ENCODE data around the gene REEP6.
A peak's percentile ranks its signal among the peaks of the same experiment; 100 is the strongest.
"Not testable (repeated sequence)": the region's sequence is repeated elsewhere in the genome, so short reads cannot be mapped to it uniquely, and the experiment has no call there.

REEP6 gene

GRCh38 chr19:1526979-1527649, 36.1 kb downstream of the REEP6 start:
- H3K4me3 Mint-ChIP-seq = no peak overlapping the region
- no peaks in the 10 kb centered on the region for H3K36me3 Mint-ChIP-seq
- no peaks in the 10 kb centered on the region for H3K9me3 Mint-ChIP-seq
- no peak for ATAC-seq
- H3K4me1 Mint-ChIP-seq = peaks cover 8% of the 10 kb centered on the region
- H3K27ac Mint-ChIP-seq = no peak overlapping the region
- peaks cover 87% of the 10 kb centered on the region for H3K27me3 Mint-ChIP-seq

- Mint-ChIP-seq H3K27ac (no peak overlapping the region), H3K27me3 (peaks cover 86% of the 10 kb centered on the region), H3K36me3 (no peaks in the 10 kb centered on the region), H3K4me3 (no peak overlapping the region), H3K9me3 (no peaks in the 10 kb centered on the region), H3K4me1 (peaks cover 8% of the 10 kb centered on the region)
- no peak for ATAC-seq
Observed at GRCh38 chr19:1527650-1528309, 36.8 kb downstream of the REEP6 start.

GRCh38 chr19:1528596-1529429, 37.8 kb downstream of the REEP6 start:
- no peak for ATAC-seq
- H3K4me1 Mint-ChIP-seq = peaks cover 8% of the 10 kb centered on the region

GRCh38 chr19:1529430-1529816, 38.4 kb downstream of the REEP6 start:
- no peak for ATAC-seq
- H3K36me3 Mint-ChIP-seq = no peaks in the 10 kb centered on the region
- no peaks in the 10 kb centered on the region for H3K9me3 Mint-ChIP-seq
- peaks cover 88% of the 10 kb centered on the region for H3K27me3 Mint-ChIP-seq
- H3K27ac Mint-ChIP-seq = no peak overlapping the region
- H3K4me3 Mint-ChIP-seq = no peak overlapping the region
- H3K4me1 Mint-ChIP-seq = peaks cover 5% of the 10 kb centered on the region

More at GRCh38 chr19:1528596-1529429, 37.8 kb downstream of the REEP6 start:
- H3K27me3 Mint-ChIP-seq = peaks cover 88% of the 10 kb centered on the region
- H3K4me3 Mint-ChIP-seq = no peak overlapping the region
- no peaks in the 10 kb centered on the region for H3K36me3 Mint-ChIP-seq
- no peak overlapping the region for H3K27ac Mint-ChIP-seq
- no peaks in the 10 kb centered on the region for H3K9me3 Mint-ChIP-seq

GRCh38 chr19:1530856-1531255, 39.9 kb downstream of the REEP6 start:
- H3K27ac Mint-ChIP-seq, ATAC-seq, H3K9me3 Mint-ChIP-seq, H3K4me3 Mint-ChIP-seq, H3K36me3 Mint-ChIP-seq, H3K4me1 Mint-ChIP-seq: not testable (repeated sequence)
- H3K27me3 Mint-ChIP-seq = peaks cover 86% of the 10 kb centered on the region

- Mint-ChIP-seq H3K27me3 (peaks cover 79% of the 10 kb centered on the region), H3K27ac (no peak overlapping the region), H3K9me3 (no peaks in the 10 kb centered on the region), H3K4me1 (no peaks in the 10 kb centered on the region), H3K4me3 (no peak overlapping the region), H3K36me3 (no peaks in the 10 kb centered on the region)
- ATAC-seq = no peak
Observed at GRCh38 chr19:1531587-1531986, 40.6 kb downstream of the REEP6 start.

GRCh38 chr19:1532003-1532402, 41.0 kb downstream of the REEP6 start:
- H3K36me3 Mint-ChIP-seq = no peaks in the 10 kb centered on the region
- H3K9me3 Mint-ChIP-seq = no peaks in the 10 kb centered on the region
- peaks cover 75% of the 10 kb centered on the region for H3K27me3 Mint-ChIP-seq
- no peak overlapping the region for H3K4me3 Mint-ChIP-seq
- no peak for ATAC-seq
- no peak overlapping the region for H3K27ac Mint-ChIP-seq
- no peaks in the 10 kb centered on the region for H3K4me1 Mint-ChIP-seq

- no peaks in the 10 kb centered on the region for H3K4me1 Mint-ChIP-seq
- no peak overlapping the region for H3K27ac Mint-ChIP-seq
- H3K9me3 Mint-ChIP-seq = no peaks in the 10 kb centered on the region
- no peak overlapping the region for H3K4me3 Mint-ChIP-seq
- peaks cover 65% of the 10 kb centered on the region for H3K27me3 Mint-ChIP-seq
- no peak for ATAC-seq
- no peaks in the 10 kb centered on the region for H3K36me3 Mint-ChIP-seq
Observed at GRCh38 chr19:1533510-1534150, 42.6 kb downstream of the REEP6 start.

- Mint-ChIP-seq H3K27ac (no peak overlapping the region), H3K36me3 (no peaks in the 10 kb centered on the region), H3K4me3 (no peak overlapping the region), H3K4me1 (no peaks in the 10 kb centered on the region), H3K9me3 (no peaks in the 10 kb centered on the region), H3K27me3 (peaks cover 55% of the 10 kb centered on the region)
- no peak for ATAC-seq
Observed at GRCh38 chr19:1534972-1535371, 44.0 kb downstream of the REEP6 start.

- H3K4me3 Mint-ChIP-seq, H3K36me3 Mint-ChIP-seq, H3K4me1 Mint-ChIP-seq, H3K9me3 Mint-ChIP-seq, ATAC-seq, H3K27ac Mint-ChIP-seq: not testable (repeated sequence)
- peaks cover 55% of the 10 kb centered on the region for H3K27me3 Mint-ChIP-seq
Observed at GRCh38 chr19:1535699-1536098, 44.7 kb downstream of the REEP6 start.

GRCh38 chr19:1538978-1539377, 48.0 kb downstream of the REEP6 start:
- no peak overlapping the region for H3K27ac Mint-ChIP-seq
- no peaks in the 10 kb centered on the region for H3K4me1 Mint-ChIP-seq
- ATAC-seq = peak; percentile 24
- H3K27me3 Mint-ChIP-seq = peaks cover 42% of the 10 kb centered on the region
- no peaks in the 10 kb centered on the region for H3K36me3 Mint-ChIP-seq
- no peaks in the 10 kb centered on the region for H3K9me3 Mint-ChIP-seq
- H3K4me3 Mint-ChIP-seq = no peak overlapping the region

GRCh38 chr19:1539749-1540148, 48.8 kb downstream of the REEP6 start:
- H3K4me3 Mint-ChIP-seq = not testable (repeated sequence)

GRCh38 chr19:1540365-1540925, 49.5 kb downstream of the REEP6 start:
- no peak for ATAC-seq
- Mint-ChIP-seq H3K27me3 (peaks cover 31% of the 10 kb centered on the region), H3K4me1 (no peaks in the 10 kb centered on the region), H3K4me3 (no peak overlapping the region), H3K27ac (no peak overlapping the region), H3K9me3 (no peaks in the 10 kb centered on the region), H3K36me3 (no peaks in the 10 kb centered on the region)

More at GRCh38 chr19:1539749-1540148, 48.8 kb downstream of the REEP6 start:
- ATAC-seq, H3K36me3 Mint-ChIP-seq, H3K9me3 Mint-ChIP-seq, H3K27ac Mint-ChIP-seq, H3K4me1 Mint-ChIP-seq: not testable (repeated sequence)
- H3K27me3 Mint-ChIP-seq = peaks cover 38% of the 10 kb centered on the region
